Stimulated activated naive B cell treated with anti-CD40 and anti-IgM and Interleukin-4, amounts not matched to agents 10 μg/mL and 1 μg/mL and 100 μg/mL, for 72 hours (primary cell): ENCODE measurements around the gene PIGL.

Experiments used
- ATAC-seq, 2 donors: fragments of 150-1000 bp; cut with Tn5 transposase; replicated peaks; 2 replicates each; pipeline ENCODE4 v1.10.0; 2021; ENCODE audit warnings: moderate library complexity in 1 of 2
- DNase-seq: peaks from one replicate; pipeline ENCODE4 v3.0.0; 2021
- H3K27ac Mint-ChIP-seq: one replicate; pipeline ENCODE4 v1.8.0; 2022; ENCODE audit warnings: mild to moderate bottlenecking, mixed read lengths
- H3K27me3 Mint-ChIP-seq, 2 donors: one replicate each; pipeline ENCODE4 v1.8.0; 2022; ENCODE audit warnings: mixed read lengths in 2 of 2
- H3K36me3 Mint-ChIP-seq, 2 donors: one replicate each; pipeline ENCODE4 v1.8.0; 2022; ENCODE audit warnings: mixed read lengths in 2 of 2, mild to moderate bottlenecking in 1 of 2
- H3K4me1 Mint-ChIP-seq, 2 donors: one replicate each; pipeline ENCODE4 v1.8.0; 2022; ENCODE audit warnings: mixed read lengths in 2 of 2, mild to moderate bottlenecking in 1 of 2
- H3K4me3 Mint-ChIP-seq, 2 donors: one replicate each; pipeline ENCODE4 v1.8.0; 2022; ENCODE audit warnings: mild to moderate bottlenecking in 2 of 2, mixed read lengths in 2 of 2, moderate library complexity in 1 of 2
- H3K9me3 Mint-ChIP-seq, 2 donors: one replicate each; pipeline ENCODE4 v1.8.0; 2022; ENCODE audit warnings: mixed read lengths in 2 of 2, mild to moderate bottlenecking in 1 of 2

PIGL gene

DNA sequence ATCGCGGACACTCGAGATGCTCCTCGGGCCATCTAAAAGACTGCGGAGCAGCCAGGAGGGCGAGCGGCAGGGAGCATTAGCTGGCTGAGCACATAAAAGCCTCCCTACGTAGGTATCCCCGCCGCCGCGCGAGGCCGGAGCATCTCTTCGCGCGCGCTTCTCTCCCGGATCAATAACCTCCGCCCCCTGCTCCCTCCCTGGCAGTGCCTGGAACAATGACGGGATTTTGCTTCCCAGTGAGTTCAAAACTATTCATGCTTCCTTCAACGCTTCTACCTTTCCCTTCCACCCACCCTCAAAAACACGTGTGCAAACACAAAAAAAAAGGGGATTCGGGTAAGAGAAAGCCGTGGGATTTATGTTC lies 135.3 kb downstream of the PIGL start:
- peak overlapping the region; percentile 93 to 97 for H3K4me3 Mint-ChIP-seq
- H3K27me3 Mint-ChIP-seq = no peaks in the 10 kb centered on the region
- peaks cover 7 to 8% of the 10 kb centered on the region in 2 donors for H3K4me1 Mint-ChIP-seq
- DNase-seq (no peak), ATAC-seq (peak; percentile 33)
- H3K9me3 Mint-ChIP-seq = no peaks in the 10 kb centered on the region
- H3K36me3 Mint-ChIP-seq = peaks cover 9 to 23% of the 10 kb centered on the region in 2 donors
- peak overlapping the region; percentile 79 for H3K27ac Mint-ChIP-seq

DNA sequence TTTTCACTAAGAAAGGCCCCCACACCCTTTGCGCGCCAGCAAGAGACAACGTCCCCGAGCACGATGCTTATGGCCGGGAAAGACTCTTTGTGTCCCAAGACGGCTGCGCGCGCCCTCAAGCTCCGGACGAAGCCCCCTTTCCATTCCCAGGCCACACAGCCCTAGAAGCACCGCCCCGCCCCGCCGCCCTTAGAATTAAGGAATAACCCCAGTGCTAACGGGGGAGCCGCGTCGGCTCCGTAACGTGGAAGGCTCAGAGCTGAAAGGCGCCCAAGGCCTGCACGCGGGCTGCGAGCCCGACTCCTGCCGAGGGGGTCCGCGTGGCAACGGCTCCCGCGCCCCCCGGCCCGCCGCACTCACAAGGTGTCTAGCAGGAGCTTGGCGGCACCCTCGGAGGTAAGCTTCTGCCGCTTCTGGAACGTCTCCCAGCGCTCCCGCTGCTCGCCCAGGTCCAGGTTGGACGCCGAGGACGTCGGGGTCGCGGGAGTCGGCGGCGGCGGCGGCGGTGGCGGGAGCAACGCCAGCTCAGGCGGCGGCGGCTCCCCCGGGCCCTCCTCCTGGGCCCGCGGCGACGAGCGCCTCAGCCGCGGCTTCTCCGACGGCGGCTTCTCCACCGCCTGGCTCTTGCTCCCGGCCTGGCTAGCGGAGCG lies 135.8 kb downstream of the PIGL start:
- Mint-ChIP-seq H3K9me3 (no peaks in the 10 kb centered on the region), H3K27me3 (no peaks in the 10 kb centered on the region), H3K36me3 (peaks cover 6 to 19% of the 10 kb centered on the region in 2 donors), H3K4me3 (peak overlapping the region; percentile 93 to 97), H3K27ac (peak overlapping the region; percentile 79), H3K4me1 (peaks cover 7 to 8% of the 10 kb centered on the region in 2 donors)
- DNase-seq (peak; percentile 21), ATAC-seq (peak; percentile 67 to 68)

DNA sequence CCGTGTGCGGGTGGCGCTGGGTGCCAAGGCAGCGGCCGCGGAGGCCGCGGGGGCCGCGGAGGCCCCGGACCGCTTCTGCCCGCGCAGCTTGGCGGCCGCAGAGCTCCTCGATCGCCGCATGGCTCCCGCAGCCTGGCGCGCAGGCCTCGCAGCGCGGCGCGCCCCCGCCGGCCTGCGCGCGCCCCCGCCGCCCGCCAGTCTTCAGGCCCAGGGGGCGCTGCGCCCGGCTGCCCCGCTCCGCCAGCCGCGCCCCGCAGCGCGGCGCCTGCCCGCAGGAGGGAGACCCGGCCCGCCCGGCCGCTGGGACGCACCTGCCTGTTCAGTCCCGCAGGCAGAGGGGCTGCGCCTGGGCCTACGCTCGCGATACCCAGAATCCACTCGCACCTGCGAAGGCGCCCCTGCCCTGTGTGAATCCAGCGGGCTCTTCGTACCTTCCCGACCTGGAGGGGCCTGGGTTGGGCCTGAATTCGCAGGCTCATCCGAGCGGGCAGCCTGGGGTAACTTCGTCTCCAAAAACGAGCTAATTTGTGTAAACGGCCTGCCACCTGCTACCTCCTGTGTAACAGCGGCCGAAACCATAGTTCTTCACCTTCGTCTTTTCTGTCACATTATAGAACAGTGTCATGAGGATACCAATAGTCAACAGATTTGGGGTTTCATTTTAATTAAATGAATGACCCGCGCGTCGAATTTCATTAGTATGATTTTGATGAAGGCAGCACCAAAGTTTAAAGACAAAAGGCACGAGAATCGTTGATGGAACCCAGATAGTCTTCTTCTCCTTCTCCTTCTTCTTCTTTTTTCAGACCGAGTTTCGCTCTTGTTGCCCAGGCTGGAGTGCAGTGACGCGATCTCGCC lies 136.5 kb downstream of the PIGL start, which contains the start of gene CENPV:
Gene CENPV (minus strand): TSS at position 153 of the 858 bp plus-strand sequence. CDS start 33 bp downstream, at position 120.
- H3K36me3 Mint-ChIP-seq = peaks cover 6 to 18% of the 10 kb centered on the region in 2 donors
- H3K4me3 Mint-ChIP-seq = peak within 1 kb of the TSS; percentile 93 to 97
- H3K4me1 Mint-ChIP-seq = peaks cover 7 to 8% of the 10 kb centered on the region in 2 donors
- peak within 1 kb of the TSS; percentile 90 for H3K27ac Mint-ChIP-seq
- no peaks in the 10 kb centered on the region for H3K27me3 Mint-ChIP-seq
- H3K9me3 Mint-ChIP-seq = no peaks in the 10 kb centered on the region
- ATAC-seq (peak; percentile 79 to 86), DNase-seq (peak; percentile 53)

DNA sequence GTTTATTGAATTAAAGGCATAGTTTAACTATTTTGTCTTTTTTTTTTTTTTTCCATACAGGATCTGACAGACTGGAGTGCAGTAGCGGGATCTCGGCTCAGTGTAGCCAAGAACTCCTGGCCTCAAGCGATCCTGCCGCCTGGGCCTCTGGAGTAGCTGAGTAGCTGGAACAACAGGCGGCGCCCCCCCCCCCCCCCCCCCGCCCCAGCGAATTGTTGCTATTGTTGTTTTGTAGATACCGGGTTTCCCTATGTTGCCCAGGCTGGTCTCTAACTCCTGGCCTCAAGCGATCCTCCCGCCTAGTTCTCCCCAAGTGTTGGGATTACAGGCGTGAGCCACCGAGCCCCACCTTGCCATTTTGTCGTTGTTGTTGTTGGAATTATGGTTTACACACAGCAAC lies 137.6 kb downstream of the PIGL start:
- H3K36me3 Mint-ChIP-seq = peaks cover 4 to 8% of the 10 kb centered on the region in 2 donors
- no peaks in the 10 kb centered on the region for H3K9me3 Mint-ChIP-seq
- no peak for ATAC-seq
- H3K4me1 Mint-ChIP-seq = peaks cover 3 to 4% of the 10 kb centered on the region in 2 donors
- H3K27me3 Mint-ChIP-seq = no peaks in the 10 kb centered on the region
- no peak for DNase-seq
- H3K4me3 Mint-ChIP-seq = no peak overlapping the region
- H3K27ac Mint-ChIP-seq = no peak overlapping the region

DNA sequence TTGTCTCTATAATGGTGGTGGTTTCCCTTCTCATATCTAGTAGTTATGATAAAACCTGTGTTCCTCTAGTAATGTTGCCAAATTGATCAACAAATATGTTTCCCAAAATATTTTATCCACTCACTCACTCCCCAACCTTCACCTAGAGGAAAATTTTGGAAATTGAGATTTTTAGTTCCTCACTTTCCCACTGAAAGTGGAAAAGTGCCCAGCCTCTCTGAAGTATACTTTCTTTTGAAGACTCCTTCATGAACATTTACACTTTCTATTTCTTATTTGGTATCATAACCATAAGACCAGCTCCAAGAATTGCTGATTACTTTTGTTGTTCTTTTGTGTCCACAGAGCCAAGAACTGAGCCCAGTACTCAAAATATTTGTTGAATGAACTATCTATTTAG lies 141.4 kb downstream of the PIGL start:
- Mint-ChIP-seq H3K9me3 (no peaks in the 10 kb centered on the region), H3K36me3 (no peaks in the 10 kb centered on the region), H3K27me3 (no peaks in the 10 kb centered on the region), H3K27ac (no peak overlapping the region), H3K4me3 (no peak overlapping the region), H3K4me1 (peaks cover 0 to 2% of the 10 kb centered on the region in 2 donors)
- DNase-seq (no peak), ATAC-seq (no peak)

DNA sequence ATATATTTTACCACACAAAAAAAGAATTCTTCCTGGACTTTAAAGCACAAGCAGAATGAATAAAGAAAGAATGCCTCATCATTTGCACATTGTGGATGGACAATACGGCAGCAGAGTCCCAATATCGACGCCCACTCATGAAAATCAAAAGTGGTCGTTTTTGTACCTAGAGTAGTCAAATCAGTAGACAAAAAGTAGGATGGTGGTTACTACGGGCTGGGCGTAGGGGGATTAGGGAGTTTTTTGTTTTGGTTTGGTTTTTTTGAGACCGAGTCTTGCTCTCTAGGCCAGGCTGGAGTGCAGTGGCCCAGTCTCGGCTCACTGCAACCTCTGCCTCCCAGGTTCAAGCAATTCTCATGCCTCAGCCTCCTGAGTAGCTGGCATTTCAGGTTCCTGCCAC lies 144.9 kb downstream of the PIGL start:
- Mint-ChIP-seq H3K27me3 (no peaks in the 10 kb centered on the region), H3K9me3 (no peaks in the 10 kb centered on the region), H3K4me3 (no peak overlapping the region), H3K27ac (no peak overlapping the region), H3K36me3 (no peaks in the 10 kb centered on the region), H3K4me1 (peaks cover 3 to 10% of the 10 kb centered on the region in 2 donors)
- ATAC-seq = peak in 1 of 2 donors; percentile 21
- DNase-seq = no peak

DNA sequence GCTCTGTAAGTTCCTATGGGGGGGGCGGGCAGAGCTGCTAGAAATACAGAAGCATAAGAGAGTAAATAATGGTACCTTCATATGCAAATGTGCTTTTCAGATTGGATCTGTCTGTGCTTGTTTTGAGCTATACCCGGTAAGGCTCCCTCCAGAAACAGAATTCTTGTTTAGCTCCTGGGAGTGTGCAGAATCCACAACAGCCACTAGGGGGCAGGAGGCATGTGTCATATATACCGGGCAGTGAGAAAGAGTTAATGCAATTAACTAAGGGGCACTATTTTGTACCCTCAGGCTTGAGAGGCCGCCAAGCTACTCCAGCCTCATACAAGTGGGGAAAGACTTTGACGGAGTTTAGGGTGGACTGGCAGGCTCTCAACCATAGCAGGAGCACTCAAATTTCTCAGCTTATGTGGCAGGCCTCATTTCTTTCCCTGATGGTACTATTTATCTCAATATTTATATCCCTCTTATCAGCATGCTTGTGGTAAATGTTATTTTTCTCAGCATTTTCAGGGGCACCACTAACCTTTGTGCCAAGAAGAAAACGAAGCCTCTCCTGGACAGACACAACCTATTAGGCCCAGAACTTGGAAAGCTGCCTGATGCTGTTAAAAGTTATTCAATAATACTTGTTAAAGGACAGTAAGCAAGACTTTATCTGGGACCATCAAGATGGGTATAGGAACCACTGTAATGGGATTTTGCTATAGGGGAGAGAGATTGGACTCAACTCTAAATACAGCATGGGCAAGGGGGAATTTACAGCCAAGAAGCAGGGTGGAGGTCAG lies 146.9 kb downstream of the PIGL start:
- H3K4me3 Mint-ChIP-seq = no peak overlapping the region
- H3K4me1 Mint-ChIP-seq = peaks cover 3 to 10% of the 10 kb centered on the region in 2 donors
- H3K27ac Mint-ChIP-seq = no peak overlapping the region
- no peaks in the 10 kb centered on the region for H3K9me3 Mint-ChIP-seq
- DNase-seq (peak; percentile 61), ATAC-seq (peak; percentile 98)
- no peaks in the 10 kb centered on the region for H3K27me3 Mint-ChIP-seq
- H3K36me3 Mint-ChIP-seq = no peaks in the 10 kb centered on the region

DNA sequence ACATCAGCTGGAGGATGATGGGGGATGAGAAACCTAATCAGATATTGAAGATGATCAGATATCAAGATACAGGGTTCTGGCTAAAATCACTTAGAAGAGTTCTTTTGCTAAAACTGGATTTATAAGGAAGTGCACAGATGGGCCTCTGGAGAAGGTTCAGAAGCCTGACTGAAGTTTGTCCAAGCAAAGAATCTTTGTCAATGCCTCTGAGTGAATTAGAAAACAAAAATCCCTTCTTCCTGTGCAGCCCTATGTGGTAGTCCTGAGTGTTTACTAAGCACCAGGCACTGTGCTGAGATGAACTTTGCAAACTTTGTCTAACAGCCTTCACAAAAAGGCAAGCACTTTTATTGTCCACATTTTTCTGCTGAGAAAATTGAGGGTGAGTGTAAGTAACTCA lies 147.6 kb downstream of the PIGL start:
- Mint-ChIP-seq H3K4me1 (peaks cover 3 to 10% of the 10 kb centered on the region in 2 donors), H3K27ac (peak overlapping the region; percentile 20), H3K9me3 (no peaks in the 10 kb centered on the region), H3K4me3 (no peak overlapping the region), H3K27me3 (no peaks in the 10 kb centered on the region), H3K36me3 (no peaks in the 10 kb centered on the region)
- DNase-seq (no peak), ATAC-seq (no peak)

DNA sequence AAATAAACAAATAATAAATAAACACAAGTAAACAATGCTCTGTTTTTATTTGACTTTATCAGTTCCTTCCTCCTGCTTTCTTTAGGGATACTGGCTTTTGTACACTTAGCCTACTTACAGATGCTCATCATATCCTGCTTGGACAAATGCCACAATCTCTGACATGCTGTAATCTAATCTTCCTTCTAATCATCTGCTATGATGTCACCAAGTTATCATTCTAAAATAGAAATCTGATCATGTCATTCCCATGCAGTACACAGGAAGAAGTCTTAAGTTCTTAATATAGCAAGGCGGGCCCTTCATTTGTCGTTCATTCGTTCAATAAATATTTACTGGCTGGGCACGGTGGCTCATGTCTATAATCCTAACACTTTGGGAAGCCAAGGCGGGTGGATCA lies 154.7 kb downstream of the PIGL start:
- DNase-seq (no peak), ATAC-seq (no peak)
- no peaks in the 10 kb centered on the region for H3K9me3 Mint-ChIP-seq
- H3K4me1 Mint-ChIP-seq = peaks cover 2 to 6% of the 10 kb centered on the region in 2 donors
- no peaks in the 10 kb centered on the region for H3K27me3 Mint-ChIP-seq
- no peak overlapping the region for H3K4me3 Mint-ChIP-seq
- no peaks in the 10 kb centered on the region for H3K36me3 Mint-ChIP-seq
- no peak overlapping the region for H3K27ac Mint-ChIP-seq

DNA sequence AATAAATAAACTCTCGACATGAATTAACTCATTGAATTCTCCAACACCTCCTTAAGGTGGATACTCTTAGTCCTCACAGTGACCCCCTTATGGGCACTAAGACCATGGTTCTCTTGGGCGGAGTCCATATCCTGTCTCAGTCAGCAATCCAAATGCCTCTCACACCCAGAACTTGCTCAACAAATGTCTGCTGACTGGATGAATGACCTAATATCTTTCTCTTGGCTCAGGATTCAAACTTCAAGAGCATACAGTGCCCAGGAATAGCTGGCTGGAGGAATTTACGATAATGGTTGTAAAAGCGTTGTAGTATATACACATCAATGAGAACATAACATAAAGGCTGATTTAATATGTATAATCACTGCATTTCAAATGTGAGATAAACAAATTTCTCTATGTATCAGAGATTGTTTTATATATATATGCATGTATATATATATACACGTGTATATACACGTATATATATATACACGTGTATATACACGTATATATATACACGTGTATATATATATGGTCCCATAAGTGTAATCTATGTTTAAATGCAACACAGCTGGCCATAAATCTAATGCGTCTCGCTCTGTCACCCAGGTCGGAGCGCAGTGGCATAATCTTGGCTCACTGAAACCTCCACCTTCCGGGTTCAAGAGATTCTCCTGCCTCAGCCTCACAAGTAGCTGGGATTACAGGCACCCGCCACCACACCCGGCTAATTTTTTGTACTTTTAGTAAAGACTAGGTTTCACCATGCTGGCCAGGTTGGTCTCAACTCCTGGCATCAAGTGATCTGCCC lies 157.3 kb downstream of the PIGL start:
- H3K36me3 Mint-ChIP-seq = no peaks in the 10 kb centered on the region
- H3K27ac Mint-ChIP-seq = peak overlapping the region; percentile 60
- no peaks in the 10 kb centered on the region for H3K27me3 Mint-ChIP-seq
- ATAC-seq = no peak
- H3K9me3 Mint-ChIP-seq = no peaks in the 10 kb centered on the region
- peaks cover 2 to 6% of the 10 kb centered on the region in 2 donors for H3K4me1 Mint-ChIP-seq
- DNase-seq = no peak
- H3K4me3 Mint-ChIP-seq = no peak overlapping the region
